ENCODE measurements around the gene C11orf97.
"Not testable (repeated sequence)": the region's sequence is repeated elsewhere in the genome, so short reads cannot be mapped to it uniquely, and the experiment has no call there.

C11orf97 gene

GRCh38 chr11:94525546-94526324 is 13.5 kb downstream of the C11orf97 start:
- no peak for DNase-seq (ENCODE audit: low spot score)

- no peak for DNase-seq (ENCODE audit: low spot score)
Measured at GRCh38 chr11:94526645-94527438, 14.6 kb downstream of the C11orf97 start.

- peak; percentile 42 for DNase-seq (ENCODE audit: low spot score)
Measured at GRCh38 chr11:94528551-94528950, 16.3 kb downstream of the C11orf97 start.

GRCh38 chr11:94532211-94532610 is 19.9 kb downstream of the C11orf97 start:
- DNase-seq (ENCODE audit: low spot score) = no peak

- no peak for DNase-seq (ENCODE audit: low spot score)
Measured at GRCh38 chr11:94533206-94533605, 20.9 kb downstream of the C11orf97 start.

GRCh38 chr11:94533696-94534630 is 21.7 kb downstream of the C11orf97 start:
- DNase-seq (ENCODE audit: low spot score) = no peak

GRCh38 chr11:94536386-94536785 is 24.1 kb downstream of the C11orf97 start:
- DNase-seq (ENCODE audit: low spot score) = no peak

GRCh38 chr11:94537031-94537600 is 24.9 kb downstream of the C11orf97 start:
- no peak for DNase-seq (ENCODE audit: low spot score)

- no peak for DNase-seq (ENCODE audit: low spot score)
Measured at GRCh38 chr11:94539420-94539819, 27.2 kb downstream of the C11orf97 start.

GRCh38 chr11:94543695-94544645 is 31.7 kb downstream of the C11orf97 start, which contains the start of gene FUT4:
TSS of gene FUT4 (plus strand) at chr11:94543921. CDS start at chr11:94544134, 213 bp downstream.
- peak; percentile 60 for DNase-seq (ENCODE audit: low spot score)

GRCh38 chr11:94544646-94545263 is 32.5 kb downstream of the C11orf97 start:
- no peak for DNase-seq (ENCODE audit: low spot score)

GRCh38 chr11:94545264-94546161 is 33.3 kb downstream of the C11orf97 start:
- no peak for DNase-seq (ENCODE audit: low spot score)

GRCh38 chr11:94546162-94546470 is 33.9 kb downstream of the C11orf97 start:
- no peak for DNase-seq (ENCODE audit: low spot score)

GRCh38 chr11:94546886-94547285 is 34.6 kb downstream of the C11orf97 start:
- no peak for DNase-seq (ENCODE audit: low spot score)

GRCh38 chr11:94549146-94549545 is 36.9 kb downstream of the C11orf97 start:
- no peak for DNase-seq (ENCODE audit: low spot score)

GRCh38 chr11:94550513-94550912 is 38.3 kb downstream of the C11orf97 start:
- DNase-seq (ENCODE audit: low spot score) = no peak

GRCh38 chr11:94553938-94554337 is 41.7 kb downstream of the C11orf97 start:
- DNase-seq (ENCODE audit: low spot score) = no peak

GRCh38 chr11:94555752-94556329 is 43.6 kb downstream of the C11orf97 start:
- not testable (repeated sequence) for DNase-seq (ENCODE audit: low spot score)

- no peak for DNase-seq (ENCODE audit: low spot score)
Measured at GRCh38 chr11:94557421-94557820, 45.2 kb downstream of the C11orf97 start.
